Purkinje cell (primary cell): Measurements from ENCODE around the gene ABCC8. TPM values are rescaled to one million over a fixed set of nuclear protein-coding genes. Genes with fewer than 3 reads are reported as not detected.

Experiments used
- polyA plus RNA-seq: library from polyadenylated mRNA; unstranded; fragments of >200 nt; fragmentation: Nextera tagmentation; gene quantifications from 2 replicates; pipeline ENCODE4 v1.2.1, GENCODE V29; 2014

Gene ABCC8
- polyA plus RNA-seq: 43.7 and 48.2 TPM in 2 replicates

GRCh38 chr11:17476317-17477083, at the start of gene ABCC8:
Gene ABCC8, minus strand, starts transcription at chr11:17476845. Its CDS starts 69 bp downstream, at chr11:17476776.

DNA sequence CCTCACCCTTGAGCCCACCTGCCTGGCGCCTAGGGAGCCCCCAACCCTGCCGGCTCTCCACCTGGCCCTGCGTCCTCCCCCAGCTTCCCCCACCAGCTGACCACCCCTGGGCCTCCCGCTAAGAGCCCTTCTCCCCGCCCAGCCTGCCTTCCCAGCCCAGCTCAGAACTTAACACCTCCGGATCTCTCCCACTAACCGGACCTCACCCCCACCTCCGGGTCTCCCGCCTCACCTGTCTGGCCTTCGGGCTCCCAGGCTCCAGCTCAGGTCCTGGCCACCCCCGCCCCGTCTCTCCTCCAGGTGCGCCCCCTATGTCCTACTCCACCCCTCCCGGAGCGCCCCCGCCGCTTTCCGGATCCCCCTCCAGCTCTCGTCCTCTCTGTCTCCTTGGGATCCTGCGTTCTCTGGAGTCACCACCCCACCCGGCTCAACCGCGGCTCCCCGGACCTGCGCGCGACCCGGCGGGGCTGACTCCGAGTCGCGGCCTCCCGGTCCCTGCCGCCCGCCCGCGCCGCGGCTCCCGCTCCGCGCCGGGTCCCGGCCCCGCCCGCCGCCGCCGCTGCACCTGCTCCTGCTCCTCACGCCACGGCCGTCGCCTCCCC, 87.9 kb downstream of the ABCC8 start, which contains the start of gene KCNJ11:
KCNJ11 (minus strand) TSS at position 51 of the 602 bp plus-strand sequence. CDS start 568 bp downstream, outside the sequence.

GRCh38 chr11:17351510-17352176, 125.0 kb downstream of the ABCC8 start, which contains the start of gene NCR3LG1:
Gene NCR3LG1, plus strand, starts transcription at chr11:17351800. Its CDS starts 170 bp downstream, at chr11:17351970.

Other genes starting within 250 kb of the ABCC8 start
- 113 and 124 TPM in 2 replicates for gene NUCB2, start 200.1 kb downstream of the ABCC8 start, polyA plus RNA-seq
- gene NCR3LG1, start 125.0 kb downstream of the ABCC8 start, polyA plus RNA-seq: 0.45 and 0.66 TPM in 2 replicates
- gene KCNJ11, start 88.2 kb downstream of the ABCC8 start, polyA plus RNA-seq: 4.5 and 5.0 TPM in 2 replicates
- gene USH1C, start 67.6 kb upstream of the ABCC8 start, polyA plus RNA-seq: not detected in 2 replicates
- gene OTOG, start 70.4 kb upstream of the ABCC8 start, polyA plus RNA-seq: not detected in 2 replicates
- not detected in 2 replicates for gene MYOD1, start 242.7 kb upstream of the ABCC8 start, polyA plus RNA-seq